CD4-positive, alpha-beta T cell treated with Interferon gamma for 1 hour (primary cell): Measurements from ENCODE around the gene CEP128.

Experiments used
- DNase-seq: peaks from one replicate; pipeline ENCODE4 v3.0.0-alpha.2; 2020

Gene CEP128

DNA sequence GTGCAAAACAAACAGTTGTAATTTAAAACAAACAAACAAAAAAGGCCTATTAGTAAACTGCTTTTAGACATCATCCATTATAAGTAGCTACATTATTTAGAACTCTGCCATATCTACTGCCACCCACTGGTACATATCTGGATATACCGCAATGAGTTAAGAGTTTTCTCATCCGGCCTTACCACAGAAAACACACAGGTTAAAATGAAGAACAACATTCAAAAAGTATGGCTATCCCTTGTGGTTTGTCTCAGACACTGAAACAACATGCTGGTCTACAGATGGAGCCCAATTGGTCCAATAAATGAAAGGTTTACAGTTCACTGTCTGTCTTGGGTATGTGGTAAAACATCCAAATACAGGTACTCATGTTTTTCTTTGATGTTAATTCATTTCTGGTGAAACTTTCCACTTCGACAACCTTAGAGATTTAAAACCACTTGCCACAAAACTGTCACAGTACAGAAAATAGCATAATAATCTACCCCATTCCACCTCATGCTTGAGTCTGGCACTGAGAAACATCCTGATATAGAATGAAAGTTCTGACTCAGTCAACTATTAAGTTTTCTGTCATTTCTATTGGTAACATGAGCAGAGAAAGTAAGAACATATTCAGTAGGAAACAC, 354.3 kb downstream of the CEP128 start:
- no peak for DNase-seq

DNA sequence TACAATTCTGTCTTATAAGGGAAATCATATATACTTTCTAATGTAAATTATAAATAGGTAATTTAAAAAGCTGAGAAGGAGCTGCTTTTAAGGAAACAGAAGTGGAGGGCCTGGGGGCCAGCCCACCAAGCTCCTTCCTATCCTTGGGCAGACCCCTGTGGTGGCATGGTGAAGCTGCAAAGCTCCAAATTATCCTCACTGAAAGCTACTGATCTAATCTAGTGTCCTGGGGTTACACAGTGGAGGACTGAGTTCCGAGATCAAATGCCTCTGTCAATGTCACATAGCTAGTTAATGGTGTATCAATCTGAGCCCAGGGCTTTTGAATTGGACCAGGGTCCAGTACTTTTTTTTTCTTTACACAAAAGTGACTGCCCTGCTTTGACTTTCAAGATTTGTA, 355.4 kb downstream of the CEP128 start:
- DNase-seq = no peak

DNA sequence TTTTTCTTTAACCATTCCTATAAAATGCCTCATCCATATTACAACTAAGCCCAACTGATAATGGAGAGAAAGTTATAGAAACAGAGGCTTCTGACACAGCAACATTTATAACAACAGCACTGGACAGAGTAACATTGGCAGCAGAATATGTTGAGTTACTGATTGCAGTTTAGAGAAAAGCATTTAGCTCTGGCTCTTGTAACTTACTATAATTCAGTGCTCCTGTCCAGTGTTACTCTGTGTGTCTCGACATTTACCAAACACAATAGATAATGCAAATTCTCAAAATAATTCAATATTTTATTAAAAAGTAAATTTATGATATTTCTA, 356.1 kb downstream of the CEP128 start:
- no peak for DNase-seq

DNA sequence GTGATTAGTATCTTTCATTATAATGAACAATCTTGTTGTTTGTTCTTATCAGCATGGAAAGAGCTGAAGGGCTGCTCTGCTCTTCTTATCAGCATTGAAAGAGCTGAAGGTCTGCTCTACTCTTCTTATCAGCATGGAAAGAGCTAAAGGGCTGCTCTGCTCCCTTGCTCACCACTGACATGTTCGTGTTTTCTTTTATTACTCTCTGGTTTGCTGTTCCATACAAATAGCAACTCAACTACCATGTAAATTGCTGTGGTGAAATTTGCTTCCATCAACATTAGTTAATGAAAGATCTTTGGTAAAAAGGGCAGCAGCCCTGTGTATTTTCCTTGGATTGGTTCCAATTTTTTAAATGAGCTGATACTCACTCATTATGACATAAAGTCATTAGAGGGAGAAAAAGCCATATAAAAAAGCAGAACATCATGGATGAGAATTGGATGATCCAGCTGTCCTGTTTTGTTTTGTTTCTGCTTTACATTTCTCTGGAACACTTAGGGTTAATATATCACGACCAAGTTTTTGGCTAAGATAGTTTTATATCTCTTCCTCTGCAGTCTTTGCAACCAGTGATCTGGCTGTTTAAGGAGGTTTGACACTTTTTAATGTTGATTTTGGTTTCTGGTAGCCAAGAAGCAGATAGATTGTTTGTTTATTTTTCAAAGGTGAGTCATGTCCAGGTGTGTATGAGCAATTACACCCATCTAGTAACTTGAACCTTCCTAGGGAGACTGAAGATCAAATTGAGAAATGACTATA, 356.6 kb downstream of the CEP128 start:
- DNase-seq = no peak

DNA sequence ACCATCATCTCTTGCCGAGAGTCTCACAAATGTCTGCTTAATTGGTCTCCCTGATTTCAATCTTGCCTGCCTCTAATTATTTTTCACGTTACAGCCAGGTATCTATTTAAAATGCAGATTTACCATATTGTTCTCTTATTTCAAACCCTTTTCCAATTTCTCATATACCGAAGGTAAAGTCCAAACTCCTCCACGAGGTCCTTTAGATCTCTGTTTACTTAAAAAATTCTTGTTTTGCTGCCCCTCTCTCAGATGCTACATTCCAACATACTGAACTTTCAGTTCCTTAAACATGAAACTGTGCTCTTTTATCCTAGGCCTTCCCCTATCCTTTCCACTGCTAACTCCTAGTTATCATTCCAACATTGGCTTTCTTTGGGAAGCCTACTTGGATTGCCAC, 363.9 kb downstream of the CEP128 start:
- no peak for DNase-seq

DNA sequence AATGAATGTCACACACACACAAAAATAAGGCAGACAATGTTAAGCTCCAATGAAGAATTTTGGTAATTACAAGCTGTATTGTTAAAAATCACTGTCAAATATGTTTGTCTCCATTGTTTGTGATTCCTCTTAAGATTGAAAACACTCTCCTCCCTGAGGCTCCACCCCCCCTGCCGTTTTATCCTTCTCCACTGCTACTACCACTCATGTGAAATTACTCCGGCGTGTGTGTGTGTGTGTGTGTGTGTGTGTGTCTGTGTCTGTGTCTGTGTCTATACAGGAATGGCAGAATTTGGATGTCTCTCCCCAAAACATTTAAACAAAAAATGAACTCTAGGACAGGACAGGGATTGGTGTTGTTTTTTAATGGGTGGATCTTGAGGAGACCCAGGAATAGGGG, 365.1 kb downstream of the CEP128 start:
- no peak for DNase-seq

DNA sequence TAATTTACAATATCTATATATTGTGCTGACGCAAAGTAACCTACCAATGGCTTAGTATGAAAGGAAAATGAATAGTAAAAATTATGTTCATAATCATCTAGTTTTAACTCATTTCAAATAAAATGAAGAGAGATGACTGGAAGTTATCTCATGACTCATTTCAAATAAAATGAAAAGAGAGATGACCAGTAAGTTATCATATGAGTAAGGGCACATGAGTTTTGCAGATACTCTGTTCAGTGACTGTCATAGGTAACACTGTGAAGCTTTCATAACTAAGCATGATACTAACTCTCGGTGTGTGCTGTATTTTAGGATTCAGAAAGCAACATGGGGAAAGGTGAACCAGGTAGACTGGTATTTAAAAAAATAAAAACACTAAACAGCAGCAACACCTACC, 365.8 kb downstream of the CEP128 start:
- DNase-seq = no peak

DNA sequence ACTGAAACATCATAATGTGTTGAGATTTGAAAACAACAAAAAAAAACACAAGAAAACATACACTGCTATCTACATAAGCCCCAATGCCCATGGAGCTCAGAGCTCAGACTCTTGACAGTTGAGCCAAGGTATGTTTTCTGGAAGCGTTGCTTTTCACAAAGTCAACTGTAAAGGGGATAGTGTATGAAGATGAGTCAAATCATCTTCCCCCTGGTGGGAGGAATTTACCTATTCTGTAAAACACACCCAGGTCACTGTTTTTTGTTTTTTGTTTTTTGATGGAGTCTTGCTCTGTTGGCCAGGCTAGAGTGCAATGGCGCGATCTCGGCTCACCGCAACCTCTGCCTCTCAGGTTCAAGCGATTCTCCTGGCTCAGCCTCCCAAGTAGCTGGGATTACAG, 368.9 kb downstream of the CEP128 start:
- DNase-seq = no peak

DNA sequence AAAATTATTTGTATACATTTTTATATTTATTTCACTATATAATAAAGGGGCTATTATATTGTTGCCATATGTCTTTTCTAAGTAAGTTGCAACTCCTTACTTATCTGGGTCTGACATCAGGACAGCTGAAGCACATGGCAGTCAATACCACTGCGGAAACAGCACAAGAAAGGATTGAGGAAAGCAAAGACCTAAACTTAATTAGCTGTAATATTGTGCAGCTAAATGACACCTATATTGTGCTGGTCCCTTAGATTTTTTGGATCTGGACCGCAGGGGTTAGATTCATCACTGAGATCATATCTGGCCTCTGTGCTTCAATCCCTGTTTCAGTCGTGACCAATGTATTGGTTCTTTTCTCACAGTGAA, 370.6 kb downstream of the CEP128 start:
- no peak for DNase-seq

DNA sequence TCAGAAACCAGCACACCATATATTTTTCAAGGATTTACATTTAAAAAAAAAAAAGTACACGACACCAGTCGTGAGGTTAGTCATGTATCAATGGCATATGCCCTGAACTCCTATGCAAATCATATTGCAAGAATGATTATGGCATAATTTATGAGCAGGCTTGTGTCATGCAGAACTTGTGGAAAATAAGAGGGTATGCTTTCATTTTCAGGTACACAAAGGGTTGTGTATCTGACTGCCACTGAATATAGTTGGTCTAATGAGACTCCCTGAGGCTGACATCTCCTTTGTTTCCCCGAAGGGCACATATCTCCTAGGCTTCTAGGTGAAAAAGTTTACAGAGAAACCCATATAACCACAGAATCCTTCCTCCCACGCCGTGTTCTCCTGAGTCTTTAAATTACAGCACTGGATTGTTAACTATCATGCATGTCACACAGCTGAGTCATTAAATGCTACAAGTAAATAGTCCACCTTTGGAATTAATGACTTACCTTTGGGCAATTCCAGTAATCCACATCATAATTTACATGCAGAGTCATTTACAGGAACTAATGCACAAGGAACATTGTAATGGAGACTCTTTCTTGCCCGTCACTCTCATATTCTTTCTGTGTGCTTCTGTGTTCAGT, 373.5 kb downstream of the CEP128 start:
- no peak for DNase-seq

DNA sequence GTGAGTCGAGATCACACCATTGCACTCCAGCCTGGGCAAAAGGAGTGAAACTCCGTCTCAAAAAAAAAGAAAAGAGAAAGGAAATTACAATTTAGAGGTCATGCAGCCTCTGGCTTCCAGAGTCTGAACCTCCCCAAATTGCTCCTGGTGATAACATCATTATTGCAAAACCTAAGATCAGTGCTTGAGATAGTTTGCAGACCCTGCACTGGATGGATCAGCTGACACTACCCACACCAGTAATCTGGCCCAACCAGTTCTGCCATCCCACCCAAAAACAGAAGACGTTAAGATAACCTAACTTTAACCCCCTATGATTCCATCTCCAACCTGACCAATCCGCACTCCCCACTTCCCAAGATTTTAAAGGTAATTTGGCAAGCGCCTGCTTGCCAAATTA, 376.5 kb downstream of the CEP128 start:
- DNase-seq = no peak

DNA sequence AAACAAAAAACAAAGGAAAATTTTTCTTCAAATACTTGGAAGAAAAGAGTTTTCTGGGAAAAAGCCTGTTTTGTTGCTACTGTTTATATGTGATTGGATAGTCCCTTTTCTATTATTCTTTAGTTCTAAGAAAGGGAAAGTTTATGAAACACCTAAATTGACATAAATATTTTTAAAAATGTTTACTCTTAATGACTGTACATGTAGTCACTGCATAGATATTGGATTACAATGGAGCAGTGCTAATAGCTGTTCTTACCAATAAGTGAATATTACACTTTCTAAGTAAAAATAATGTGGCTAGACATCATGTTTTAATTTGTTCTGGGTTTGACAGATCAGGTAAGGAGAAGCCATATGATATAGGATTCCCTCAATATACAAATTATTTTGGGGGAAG, 377.5 kb downstream of the CEP128 start:
- no peak for DNase-seq

DNA sequence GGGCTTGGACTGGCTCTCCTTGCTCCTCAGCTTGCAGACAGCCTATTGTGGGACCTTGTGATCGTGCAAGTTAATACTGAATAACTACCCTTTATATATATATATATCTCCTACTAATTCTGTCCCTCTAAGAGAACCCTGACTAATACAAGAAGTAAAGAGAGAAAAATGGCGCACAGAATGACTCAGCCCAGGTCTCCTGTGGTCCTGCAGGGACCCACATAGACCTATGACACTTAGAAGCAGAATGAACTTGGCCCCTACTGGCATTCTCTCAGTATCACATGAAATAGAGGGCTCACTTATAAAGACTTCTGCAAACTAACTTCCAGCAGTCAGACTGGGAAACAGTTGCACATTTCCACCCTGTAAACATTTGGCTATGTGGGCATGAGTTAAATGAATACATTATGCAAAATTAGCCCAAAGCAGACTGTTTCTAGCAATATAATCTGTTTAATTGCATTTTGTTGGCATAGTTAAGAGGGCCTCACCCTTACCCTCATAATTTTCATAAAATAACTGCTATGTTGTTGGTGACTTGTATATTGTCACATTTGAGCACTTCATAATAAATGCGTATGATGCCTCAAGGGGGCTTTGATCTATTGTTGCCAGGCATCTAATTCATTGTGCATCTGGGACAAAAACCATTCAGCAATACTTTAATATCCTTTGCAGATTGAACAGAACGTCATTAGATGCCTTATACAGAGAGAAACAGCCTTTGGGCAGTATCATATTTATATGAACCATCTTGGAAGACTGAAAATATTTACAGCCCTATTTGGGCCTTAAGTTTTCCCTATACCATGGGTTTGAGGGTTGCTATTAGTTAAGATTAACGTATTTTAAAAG, 380.5 kb downstream of the CEP128 start:
- no peak for DNase-seq

DNA sequence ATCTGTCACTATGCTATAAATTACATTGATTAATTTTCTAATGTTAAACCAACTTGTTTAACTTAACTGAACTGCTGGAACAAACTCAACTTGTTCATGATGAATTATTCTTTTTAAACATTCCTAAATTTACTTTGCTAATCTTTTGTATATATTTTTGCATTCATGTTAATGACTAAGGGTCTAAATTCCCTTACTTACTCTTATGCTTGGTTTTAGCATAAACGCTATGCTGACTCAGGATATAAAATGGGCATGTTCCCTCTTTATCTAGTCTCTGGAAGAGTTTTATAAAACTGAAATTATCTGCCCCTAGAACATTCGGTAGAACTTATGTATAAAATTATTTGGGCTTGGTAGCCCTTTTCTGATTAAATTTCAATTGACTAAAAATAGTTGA, 387.4 kb downstream of the CEP128 start:
- no peak for DNase-seq

DNA sequence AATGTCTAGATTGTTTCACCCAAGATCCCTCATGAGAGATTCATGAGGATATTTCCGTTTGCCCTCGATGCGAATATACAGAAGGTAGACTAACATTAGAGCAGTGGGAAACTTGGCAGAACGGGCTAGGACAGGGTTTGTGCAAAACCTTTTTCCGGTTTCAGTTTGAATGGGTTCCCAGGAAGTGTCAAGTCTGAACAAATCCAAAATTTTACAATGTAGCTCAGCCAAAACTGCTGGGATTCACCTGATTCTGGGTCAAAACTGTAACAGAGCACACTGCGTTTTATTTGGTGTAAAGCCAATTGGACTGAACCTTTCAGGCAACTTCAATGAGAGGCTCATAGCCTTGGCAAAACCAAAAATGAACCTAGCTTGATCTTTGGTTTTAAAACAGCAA, 392.4 kb downstream of the CEP128 start:
- no peak for DNase-seq

DNA sequence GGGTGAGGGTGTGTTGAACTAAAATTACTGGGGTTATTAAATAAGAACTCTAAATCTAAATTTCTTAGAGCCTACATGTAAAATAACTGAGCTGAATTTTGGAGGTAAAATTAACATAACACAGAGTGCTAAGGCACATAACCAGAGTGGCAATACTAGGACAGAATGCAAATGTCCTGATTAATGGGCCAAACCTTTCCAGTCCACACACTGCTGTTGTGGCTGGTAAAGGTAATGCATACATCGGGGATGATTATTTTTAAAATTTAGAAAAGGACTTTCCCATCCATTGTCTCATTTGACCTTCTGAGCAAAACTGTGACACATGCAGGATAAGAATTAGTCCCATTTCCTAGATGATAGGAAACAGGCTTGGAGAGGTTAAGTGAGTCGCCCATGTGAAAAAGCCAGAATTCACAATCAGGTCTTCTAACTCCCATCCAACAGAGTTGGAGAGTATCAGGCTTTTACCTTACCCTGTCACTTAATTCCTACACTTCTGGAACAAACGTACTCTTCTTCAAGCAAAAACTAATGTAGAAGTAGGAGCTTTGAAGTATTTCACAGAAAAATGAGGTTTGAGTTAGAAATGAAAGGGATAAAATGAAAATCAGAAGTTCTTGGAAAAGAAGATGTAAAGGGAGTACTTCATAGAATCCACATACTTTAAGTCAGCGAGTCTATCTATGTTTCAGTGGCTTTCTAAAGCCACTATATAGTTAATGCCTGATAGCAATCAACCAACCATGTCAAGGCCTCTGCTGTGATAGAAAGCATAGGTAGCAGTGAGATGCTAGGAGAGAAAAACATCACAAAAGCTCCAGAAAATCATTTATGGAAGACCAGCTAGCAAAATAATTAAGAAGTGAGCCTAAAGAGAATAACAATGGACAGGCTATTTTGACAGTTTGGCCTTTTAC, 395.3 kb downstream of the CEP128 start:
- no peak for DNase-seq

DNA sequence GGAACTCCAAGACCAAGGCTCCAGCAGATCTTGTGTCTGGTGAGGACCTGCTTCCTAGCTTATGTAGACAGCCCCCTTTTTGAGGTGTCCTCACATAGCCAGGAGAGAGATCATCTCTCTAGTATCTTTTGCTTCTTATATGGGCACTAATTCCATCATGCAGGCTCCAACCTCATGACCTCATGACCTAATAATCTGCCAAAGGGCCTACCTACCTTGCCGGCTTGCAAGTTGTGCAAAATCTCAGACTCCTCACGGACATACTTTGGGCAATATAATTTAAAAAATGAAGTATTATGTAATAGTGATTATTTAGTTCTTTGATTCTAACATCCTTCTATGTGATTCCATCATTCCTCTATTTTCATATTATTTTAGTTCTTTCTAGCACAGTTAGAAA, 397.2 kb downstream of the CEP128 start:
- DNase-seq = no peak

DNA sequence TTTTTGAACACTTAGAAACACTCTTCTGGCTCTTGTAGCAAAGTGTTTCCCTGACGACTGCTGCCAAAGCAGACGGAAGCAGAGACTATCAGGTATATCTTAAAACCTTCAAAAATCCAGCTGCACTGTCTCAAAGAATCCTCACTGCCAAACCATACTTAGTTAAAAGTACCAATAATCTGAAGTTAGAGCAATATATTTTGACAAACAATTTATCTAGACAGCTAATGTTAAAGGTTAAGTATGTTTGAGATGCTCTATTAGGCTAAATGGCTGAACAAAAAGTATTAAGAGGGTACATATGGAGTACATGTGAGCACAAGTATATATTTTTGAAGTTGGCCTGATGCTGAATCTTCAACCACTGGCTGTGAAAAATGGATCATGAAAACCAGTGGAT, 398.3 kb downstream of the CEP128 start:
- DNase-seq = no peak

DNA sequence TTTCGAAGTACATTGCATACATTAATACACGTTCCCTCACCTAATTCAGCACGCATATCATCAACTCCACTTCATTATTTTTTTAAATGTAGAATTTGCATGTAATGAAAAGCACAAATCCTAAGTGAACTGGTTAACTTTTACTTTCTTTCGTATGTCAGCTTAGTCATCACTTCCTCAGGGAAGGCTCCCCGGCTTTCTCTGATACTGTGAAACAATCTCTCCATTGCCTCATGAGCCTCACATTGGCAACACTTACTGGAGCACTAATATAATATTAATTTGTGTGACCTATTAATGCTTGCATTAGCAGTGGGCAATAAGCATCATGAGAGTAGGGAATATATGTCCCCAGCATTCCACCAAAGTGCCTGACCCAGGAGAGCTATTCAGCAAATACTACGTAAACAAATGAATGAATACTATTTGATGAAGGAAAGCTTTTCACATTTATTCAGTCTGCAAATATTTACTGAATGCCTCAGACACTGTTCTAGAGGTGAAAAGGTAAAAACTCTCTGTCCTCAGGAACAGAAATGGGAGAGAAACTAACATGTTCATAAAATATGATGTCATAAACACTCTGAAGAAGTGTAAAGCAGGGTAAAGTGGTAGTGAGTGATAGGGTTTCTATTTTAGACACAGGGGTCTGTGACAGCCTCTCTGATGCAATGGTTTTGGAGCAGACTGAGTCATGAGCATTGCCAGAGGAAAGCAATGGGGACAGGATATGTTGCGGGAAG, 402.7 kb downstream of the CEP128 start:
- no peak for DNase-seq

DNA sequence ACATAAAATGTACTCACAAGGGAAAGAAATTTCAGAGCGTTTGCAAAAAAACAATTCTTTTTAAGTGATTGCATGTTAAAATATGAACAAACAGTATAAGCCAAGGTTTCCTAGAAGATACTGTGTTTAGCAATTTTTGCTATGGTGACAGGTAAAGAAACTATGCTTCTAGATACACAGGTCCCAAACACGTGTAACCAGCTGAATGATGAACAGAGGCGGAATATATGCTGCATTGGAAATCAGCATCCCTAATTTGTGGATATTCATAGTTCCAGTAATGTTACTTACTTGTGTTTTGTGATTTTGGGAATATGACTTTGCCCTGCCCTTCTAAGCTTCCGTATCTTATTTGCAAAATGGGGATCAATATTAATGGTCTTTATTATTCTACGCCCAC, 403.9 kb downstream of the CEP128 start:
- DNase-seq = no peak

DNA sequence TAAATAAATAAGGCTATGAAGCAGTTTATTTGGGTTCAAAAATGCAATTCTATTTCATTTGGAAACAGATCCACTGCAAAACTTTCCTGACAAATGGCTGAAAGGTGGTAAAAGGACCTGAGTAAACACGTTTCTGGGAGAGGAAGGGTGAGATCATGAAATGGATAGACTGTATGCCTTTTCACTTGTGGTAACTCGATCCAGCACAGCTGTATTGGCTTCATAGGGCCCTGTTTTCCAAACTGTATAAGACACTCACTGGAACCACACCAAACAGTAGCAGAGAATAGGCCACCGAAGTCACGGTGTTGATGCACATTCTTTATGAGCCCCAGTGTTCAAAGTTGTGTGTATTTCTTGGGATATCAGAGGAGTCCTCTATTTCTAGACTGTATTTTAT, 405.1 kb downstream of the CEP128 start:
- DNase-seq = no peak

DNA sequence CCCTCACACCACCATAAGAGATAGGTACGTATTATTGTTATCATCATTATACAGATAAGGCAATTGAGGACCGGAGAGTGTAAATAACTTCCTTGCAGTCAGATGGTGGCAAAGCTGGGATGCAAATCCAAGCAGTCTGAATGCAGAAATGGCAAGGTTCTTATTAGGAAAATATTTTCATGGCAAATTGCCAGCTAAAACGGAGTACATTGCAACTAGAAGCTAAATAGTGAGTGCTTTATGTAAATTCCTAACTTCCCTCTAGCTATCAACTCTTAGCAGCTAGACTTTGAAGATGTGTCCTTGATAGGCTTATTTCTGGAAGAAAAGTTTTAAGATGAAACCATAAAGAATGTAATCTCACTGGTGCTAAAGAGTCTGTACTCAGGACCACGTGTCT, 406.4 kb downstream of the CEP128 start:
- DNase-seq = no peak
